Naive thymus-derived CD4-positive, alpha-beta T cell (primary cell): ENCODE results near the gene GNAT1. TPM values are rescaled to one million over a fixed set of nuclear protein-coding genes. Genes with fewer than 3 reads are reported as not detected.

Source experiments
- ATAC-seq: fragments of 150-1000 bp; cut with Tn5 transposase; 2 replicates; pipeline ENCODE4 v1.10.0; 2021; ENCODE audit warnings: mild to moderate bottlenecking, moderate library complexity
- CTCF ChIA-PET: fragments of 350-600 bp; sonication (Branson Sonifier 250); formaldehyde crosslinking; loops from one replicate; lab custom pipeline; 2021; ENCODE audit warnings: antibody characterized with exemption; lab: Charles Lee
- POLR2A ChIA-PET: fragments of 350-600 bp; sonication (Branson Sonifier 250); formaldehyde crosslinking; loops from one replicate; lab custom pipeline; 2021; ENCODE audit warnings: antibody characterized with exemption, inconsistent platforms; lab: Charles Lee
- DNase-seq, 9 donors: peaks; one replicate each; pipeline versions ENCODE4 v3.0.0 to v3.0.0-alpha.2; 2020 to 2022; ENCODE audit warnings: mixed read lengths in 1 of 9
- H3K27ac ChIP-seq: one replicate; pipeline ENCODE4 v1.7.0; 2013; ENCODE audit warnings: mild to moderate bottlenecking, low read depth, low read length, moderate library complexity
- H3K27me3 ChIP-seq, 2 donors: one replicate each; pipeline ENCODE4 v1.7.0; 2013; ENCODE audit warnings: low read length in 2 of 2, mild to moderate bottlenecking in 2 of 2, moderate library complexity in 2 of 2; ENCODE audit not compliant: control insufficient read depth in 2 of 2, insufficient read depth in 2 of 2
- H3K36me3 ChIP-seq, 3 experiments: 1 replicate in 2 of 3; 2 replicates in 1 of 3; pipeline ENCODE4 v1.7.0; 2013; ENCODE audit warnings: low read length in 3 of 3, mild to moderate bottlenecking in 3 of 3, moderate library complexity in 1 of 3; ENCODE audit not compliant: insufficient read depth in 3 of 3, control insufficient read depth in 2 of 3
- H3K4me1 ChIP-seq, 2 donors: one replicate each; pipeline ENCODE4 v1.7.0; 2013; ENCODE audit warnings: low read length in 2 of 2, mild to moderate bottlenecking in 2 of 2, moderate library complexity in 1 of 2; ENCODE audit not compliant: control insufficient read depth in 2 of 2, insufficient read depth in 2 of 2
- H3K4me3 ChIP-seq: 2 replicates; pipeline ENCODE4 v1.7.0; 2013; ENCODE audit warnings: mild to moderate bottlenecking, low read length
- H3K9me3 ChIP-seq, 3 experiments: 1 replicate in 2 of 3; 2 replicates in 1 of 3; pipeline ENCODE4 v1.7.0; 2013; ENCODE audit warnings: low read length in 3 of 3; ENCODE audit not compliant: control insufficient read depth in 2 of 3
- H3K27ac Mint-ChIP-seq, 9 donors: one replicate each; pipeline ENCODE4 v1.8.0; 2020 to 2022; ENCODE audit warnings: mixed read lengths in 9 of 9, mild to moderate bottlenecking in 8 of 9, moderate library complexity in 5 of 9, inconsistent platforms in 2 of 9
- H3K27me3 Mint-ChIP-seq, 5 donors: one replicate each; pipeline ENCODE4 v1.8.0; 2021 to 2022; ENCODE audit warnings: mixed read lengths in 5 of 5, mild to moderate bottlenecking in 1 of 5
- H3K36me3 Mint-ChIP-seq, 5 donors: one replicate each; pipeline ENCODE4 v1.8.0; 2020 to 2022; ENCODE audit warnings: mixed read lengths in 5 of 5, mild to moderate bottlenecking in 3 of 5, inconsistent platforms in 1 of 5
- H3K4me1 Mint-ChIP-seq, 7 donors: one replicate each; pipeline ENCODE4 v1.8.0; 2020 to 2022; ENCODE audit warnings: mixed read lengths in 7 of 7, mild to moderate bottlenecking in 3 of 7, inconsistent platforms in 1 of 7
- H3K4me3 Mint-ChIP-seq, 10 donors: one replicate each; pipeline ENCODE4 v1.8.0; 2020 to 2022; ENCODE audit warnings: mild to moderate bottlenecking in 10 of 10, mixed read lengths in 10 of 10, moderate library complexity in 6 of 10, inconsistent platforms in 2 of 10
- H3K9me3 Mint-ChIP-seq, 11 donors: one replicate each; pipeline ENCODE4 v1.8.0; 2020 to 2022; ENCODE audit warnings: mixed read lengths in 11 of 11, mild to moderate bottlenecking in 4 of 11, inconsistent platforms in 1 of 11, moderate library complexity in 1 of 11
- intact Hi-C, 2 donors: fragments of 100-400 bp; cut with micrococcal nuclease; formaldehyde crosslinking; loops; one replicate each; pipeline ENCODE4 v1.15.1; 2023
- polyA plus RNA-seq, 2 donors: library from polyadenylated mRNA; unstranded; fragments of 300-500 nt; fragmentation: Illumina TruSeq; gene quantifications; one replicate each; pipeline ENCODE4 v1.2.3, GENCODE V29; 2021
- total RNA-seq, 6 experiments: library from RNA in 5 of 6; stranded (reverse) in 5 of 6; gene quantifications; 1 replicate in 5 of 6; 2 replicates in 1 of 6; pipeline ENCODE4 v1.2.3 and lab custom pipeline; 2021 to 2026

GNAT1 gene
- total and polyA plus RNA-seq, 7 experiments from 2014 or later, result 0.24 to 1.2 TPM; not detected in 5

DNA sequence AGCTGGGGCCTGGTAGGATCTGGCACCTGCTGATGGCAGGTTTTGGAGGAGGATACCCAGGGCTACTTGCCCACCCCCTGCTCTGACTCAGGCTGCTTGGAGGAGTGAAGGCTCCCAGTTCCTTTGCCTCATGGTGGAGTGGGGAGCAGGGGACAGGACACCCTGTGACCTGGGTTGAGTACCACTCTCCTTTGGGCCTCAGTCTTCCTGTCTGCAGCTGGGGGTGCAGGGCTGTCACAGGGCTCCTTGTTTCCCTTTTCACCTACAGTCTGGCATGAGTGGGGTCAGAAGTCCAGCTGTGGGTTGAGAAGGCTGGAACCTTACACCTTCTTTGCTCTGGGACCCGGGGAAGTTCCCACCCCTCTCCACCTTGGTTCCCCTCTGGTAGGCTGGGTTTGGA lies 21.6 kb upstream of the GNAT1 start:
- no peaks in the 10 kb centered on the region for H3K27me3 Mint-ChIP-seq
- peaks cover 0 to 6% (median 3%) of the 10 kb centered on the region in 7 donors for H3K4me1 Mint-ChIP-seq
- Histone ChIP-seq H3K27ac (no peak overlapping the region), H3K27me3 (no peaks in the 10 kb centered on the region), H3K9me3 (no peaks in the 10 kb centered on the region), H3K4me1 (no peaks in the 10 kb centered on the region), H3K36me3 (no peaks in the 10 kb centered on the region), H3K4me3 (no peak overlapping the region)
- no peaks in the 10 kb centered on the region for H3K9me3 Mint-ChIP-seq
- intact Hi-C loops, result no loop called here
- H3K36me3 Mint-ChIP-seq, result no peaks in the 10 kb centered on the region
- no peak for DNase-seq
- ChIA-PET CTCF (interaction anchor here (0.6 to 1.0 kb wide), 3 partner anchors 9 to 102 kb away, joined by 3 to 4 read pairs (median 4); no protein-coding TSS in a partner anchor), POLR2A (no interaction called here)
- no peak for ATAC-seq
- H3K27ac Mint-ChIP-seq, result no peak overlapping the region
- H3K4me3 Mint-ChIP-seq, result no peak overlapping the region

DNA sequence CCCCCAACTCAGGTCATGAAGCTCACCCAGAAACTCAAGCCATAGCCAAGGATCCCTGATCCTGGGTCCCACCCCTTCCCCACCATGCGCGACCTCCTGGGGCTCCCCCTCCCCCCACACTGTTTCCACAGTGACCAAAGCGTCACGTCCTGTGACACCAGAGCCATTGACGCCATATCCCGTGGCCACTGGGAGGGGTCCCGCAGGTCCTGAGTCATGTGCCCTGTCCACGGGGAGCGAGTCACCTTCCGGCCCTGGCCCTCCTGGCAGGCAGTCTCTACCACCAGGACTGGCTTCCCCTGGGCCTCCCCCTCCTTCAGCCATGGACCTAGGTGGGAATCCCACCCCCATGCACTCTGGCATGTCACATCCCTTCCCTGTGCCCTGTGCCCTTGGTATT lies 20.7 kb upstream of the GNAT1 start:
- Mint-ChIP-seq H3K27me3 (no peaks in the 10 kb centered on the region), H3K4me3 (no peak overlapping the region), H3K9me3 (no peaks in the 10 kb centered on the region), H3K36me3 (no peaks in the 10 kb centered on the region), H3K4me1 (peaks cover 0 to 6% (median 2%) of the 10 kb centered on the region in 7 donors), H3K27ac (no peak overlapping the region)
- H3K9me3 ChIP-seq, result no peaks in the 10 kb centered on the region
- no peaks in the 10 kb centered on the region for H3K27me3 ChIP-seq
- no peak overlapping the region for H3K4me3 ChIP-seq
- CTCF ChIA-PET, result no interaction called here
- H3K36me3 ChIP-seq, result no peaks in the 10 kb centered on the region
- no peaks in the 10 kb centered on the region for H3K4me1 ChIP-seq
- ATAC-seq (peak; percentile 69), DNase-seq (no peak)
- POLR2A ChIA-PET, result no interaction called here
- no peak overlapping the region for H3K27ac ChIP-seq
- intact Hi-C loops, result no loop called here

DNA sequence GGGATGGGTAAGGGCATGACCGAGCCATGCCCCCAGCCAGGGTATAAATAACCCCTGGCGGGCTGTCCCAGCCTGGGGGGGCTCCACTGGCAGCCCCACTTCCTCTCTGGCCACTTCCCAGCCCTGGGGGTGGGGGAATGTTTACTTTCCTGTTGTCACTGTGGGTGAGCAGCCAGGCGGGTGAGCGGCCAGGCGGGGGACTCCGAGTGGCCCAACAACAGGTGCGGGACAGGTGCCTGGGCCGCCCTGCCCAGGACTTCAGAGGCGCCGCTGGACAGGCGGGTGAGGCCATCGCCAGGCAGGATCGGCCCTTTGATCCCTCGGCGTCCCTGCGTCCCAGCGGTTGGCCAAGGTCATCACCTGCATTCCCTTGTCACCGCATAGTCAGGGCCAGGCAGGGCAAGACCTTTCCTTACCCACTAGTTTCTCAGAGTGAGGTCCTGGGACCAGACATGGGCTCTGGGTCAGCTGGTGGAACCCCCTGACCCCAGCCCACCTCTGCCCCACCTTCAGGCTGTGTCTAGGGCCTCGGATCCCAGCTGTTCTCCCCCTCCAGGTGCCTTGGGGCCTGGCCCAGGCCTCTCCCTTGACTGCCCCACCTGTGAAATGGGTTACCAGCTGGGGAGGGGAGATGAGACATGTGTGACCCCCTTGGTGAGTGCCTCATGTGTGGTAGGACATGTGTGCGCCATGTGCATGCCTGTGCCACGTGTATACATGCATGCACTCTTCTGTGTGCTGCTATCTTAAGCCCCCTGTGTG lies 19.7 kb upstream of the GNAT1 start:
- Histone ChIP-seq H3K4me1 (no peaks in the 10 kb centered on the region), H3K9me3 (no peaks in the 10 kb centered on the region), H3K4me3 (no peak overlapping the region), H3K36me3 (no peaks in the 10 kb centered on the region), H3K27ac (no peak overlapping the region), H3K27me3 (no peaks in the 10 kb centered on the region)
- ATAC-seq (no peak), DNase-seq (no peak)
- Mint-ChIP-seq H3K27me3 (no peaks in the 10 kb centered on the region), H3K4me1 (peaks cover 0 to 4% (median 2%) of the 10 kb centered on the region in 7 donors), H3K36me3 (no peaks in the 10 kb centered on the region), H3K27ac (no peak overlapping the region), H3K4me3 (no peak overlapping the region), H3K9me3 (no peaks in the 10 kb centered on the region)
- CTCF ChIA-PET, result interaction anchor here (1.2 kb wide), 1 partner anchor 11 kb away, joined by 3 read pairs; no protein-coding TSS in a partner anchor
- POLR2A ChIA-PET, result no interaction called here
- intact Hi-C loops, result no loop called here

DNA sequence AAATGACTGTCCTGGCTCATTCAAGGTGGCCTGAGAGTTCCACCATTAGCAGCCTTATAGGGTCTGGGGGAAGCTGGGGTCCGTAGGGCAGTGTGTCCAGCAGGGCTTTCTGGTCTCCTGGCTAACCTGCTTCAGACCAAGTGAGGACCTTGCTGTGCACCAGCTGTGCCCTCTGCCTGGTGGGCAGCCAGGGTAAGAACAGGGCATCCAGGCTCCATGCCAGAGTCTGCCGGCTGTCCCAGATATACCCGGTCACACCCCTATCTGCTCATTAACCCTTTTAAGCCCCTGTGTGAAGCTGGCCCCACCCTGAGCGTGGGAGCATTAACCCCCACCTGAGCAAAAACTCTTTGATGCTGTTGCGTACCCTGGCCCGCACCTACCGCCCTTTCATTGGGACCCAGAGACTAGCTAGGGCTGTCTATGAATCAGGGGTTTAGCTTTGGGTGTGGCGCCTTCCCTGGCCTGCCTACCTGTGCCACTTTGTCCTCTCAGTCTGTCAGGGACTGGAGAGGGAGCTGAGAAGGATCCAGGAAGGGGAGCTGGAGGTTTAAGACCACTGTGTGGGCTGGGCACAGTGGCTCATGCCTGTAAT lies 18.7 kb upstream of the GNAT1 start:
- no peaks in the 10 kb centered on the region for H3K9me3 ChIP-seq
- H3K27me3 ChIP-seq, result no peaks in the 10 kb centered on the region
- ATAC-seq, result no peak
- no peaks in the 10 kb centered on the region for H3K36me3 ChIP-seq
- Mint-ChIP-seq H3K27me3 (no peaks in the 10 kb centered on the region), H3K4me1 (peaks cover 0 to 4% (median 2%) of the 10 kb centered on the region in 7 donors), H3K36me3 (no peaks in the 10 kb centered on the region), H3K4me3 (no peak overlapping the region), H3K27ac (peak overlapping the region in 1 of 9 donors; percentile 52), H3K9me3 (no peaks in the 10 kb centered on the region)
- no peak overlapping the region for H3K27ac ChIP-seq
- ChIA-PET POLR2A (no interaction called here), CTCF (interaction anchor here (1.2 kb wide), 1 partner anchor 10 kb away, joined by 3 read pairs; no protein-coding TSS in a partner anchor)
- intact Hi-C loops, result no loop called here
- no peak for DNase-seq
- no peaks in the 10 kb centered on the region for H3K4me1 ChIP-seq
- H3K4me3 ChIP-seq, result no peak overlapping the region

DNA sequence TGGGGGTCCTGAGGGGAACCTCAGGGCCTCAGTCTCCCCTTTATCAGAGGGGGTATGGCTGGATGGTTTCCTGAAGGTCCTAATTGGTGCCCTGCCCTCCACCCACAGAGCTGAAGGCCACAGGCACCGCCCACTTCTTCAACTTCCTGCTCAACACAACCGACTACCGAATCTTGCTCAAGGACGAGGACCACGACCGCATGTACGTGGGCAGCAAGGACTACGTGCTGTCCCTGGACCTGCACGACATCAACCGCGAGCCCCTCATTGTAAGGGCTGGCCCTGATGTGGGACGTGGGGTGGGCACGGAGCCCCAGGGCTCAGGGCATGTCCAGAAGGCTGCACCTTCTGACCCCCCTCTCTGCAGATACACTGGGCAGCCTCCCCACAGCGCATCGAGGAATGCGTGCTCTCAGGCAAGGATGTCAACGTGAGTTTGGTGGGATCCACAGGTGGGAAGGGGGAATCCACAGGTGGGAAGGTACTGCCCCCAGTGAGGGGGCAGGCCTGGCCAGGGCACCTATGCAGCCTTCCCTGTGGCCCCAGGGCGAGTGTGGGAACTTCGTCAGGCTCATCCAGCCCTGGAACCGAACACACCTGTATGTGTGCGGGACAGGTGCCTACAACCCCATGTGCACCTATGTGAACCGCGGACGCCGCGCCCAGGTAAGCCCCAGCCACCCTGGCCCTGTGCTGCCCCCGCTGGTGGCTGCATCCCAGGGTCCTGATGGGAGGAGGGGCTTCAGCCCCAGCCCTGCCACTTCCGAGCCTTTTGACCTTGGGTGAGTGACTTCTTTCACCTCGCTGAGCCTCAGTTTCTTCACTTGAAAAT lies 17.5 kb upstream of the GNAT1 start:
- peaks cover 0 to 4% (median 2%) of the 10 kb centered on the region in 7 donors for H3K4me1 Mint-ChIP-seq
- H3K27me3 ChIP-seq, result no peaks in the 10 kb centered on the region
- ATAC-seq (no peak), DNase-seq (no peak)
- ChIA-PET POLR2A (no interaction called here), CTCF (no interaction called here)
- intact Hi-C loops, result no loop called here
- peak overlapping the region in 1 of 9 donors; percentile 23 for H3K27ac Mint-ChIP-seq
- no peaks in the 10 kb centered on the region for H3K36me3 ChIP-seq
- H3K4me1 ChIP-seq, result no peaks in the 10 kb centered on the region
- no peak overlapping the region for H3K4me3 ChIP-seq
- H3K9me3 Mint-ChIP-seq, result no peaks in the 10 kb centered on the region
- H3K27ac ChIP-seq, result no peak overlapping the region
- no peaks in the 10 kb centered on the region for H3K9me3 ChIP-seq
- no peaks in the 10 kb centered on the region for H3K36me3 Mint-ChIP-seq
- H3K27me3 Mint-ChIP-seq, result no peaks in the 10 kb centered on the region
- H3K4me3 Mint-ChIP-seq, result peak overlapping the region in 1 of 10 donors; percentile 33

DNA sequence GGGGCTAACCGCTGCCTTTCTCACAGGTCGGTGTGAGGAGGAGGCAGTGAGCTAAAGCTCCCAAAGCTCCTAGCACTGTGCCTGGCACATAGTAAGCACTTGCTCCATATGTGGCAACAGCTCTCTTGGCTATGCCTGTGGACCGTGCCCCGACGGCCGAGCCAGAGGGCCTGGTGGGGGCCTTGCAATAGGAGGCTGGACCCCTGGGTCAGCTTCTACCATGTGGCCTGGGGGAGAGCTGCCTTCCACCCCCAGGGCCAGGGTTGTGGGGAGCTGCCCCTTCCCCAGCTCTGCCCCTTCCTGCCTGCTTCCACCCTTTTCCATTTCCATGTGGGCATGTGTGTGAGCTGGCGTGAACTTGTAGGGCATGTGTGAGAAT lies 16.9 kb upstream of the GNAT1 start:
- Histone ChIP-seq H3K27me3 (no peaks in the 10 kb centered on the region), H3K36me3 (no peaks in the 10 kb centered on the region), H3K4me3 (no peak overlapping the region), H3K4me1 (no peaks in the 10 kb centered on the region), H3K9me3 (no peaks in the 10 kb centered on the region), H3K27ac (no peak overlapping the region)
- no peaks in the 10 kb centered on the region for H3K27me3 Mint-ChIP-seq
- H3K9me3 Mint-ChIP-seq, result no peaks in the 10 kb centered on the region
- no peak for DNase-seq
- no peak overlapping the region for H3K4me3 Mint-ChIP-seq
- intact Hi-C loops, result no loop called here
- ChIA-PET CTCF (no interaction called here), POLR2A (no interaction called here)
- H3K27ac Mint-ChIP-seq, result no peak overlapping the region
- ATAC-seq, result no peak
- H3K36me3 Mint-ChIP-seq, result no peaks in the 10 kb centered on the region
- H3K4me1 Mint-ChIP-seq, result peaks cover 0 to 4% (median 2%) of the 10 kb centered on the region in 7 donors
